HEK293 (cell line): Measurements from ENCODE around the gene ACIN1.

Source experiments
- ATF2 ChIP-seq: fragments of 450-650 bp; formaldehyde crosslinking; IDR thresholded peaks from 2 replicates; pipeline ENCODE4 v1.5.1; 2016; ENCODE audit warnings: missing biosample characterization, missing genetic modification characterization, low read depth
- GLI2 ChIP-seq: fragments of 450-650 bp; formaldehyde crosslinking; IDR thresholded peaks from 2 replicates; pipeline ENCODE4; 2017; ENCODE audit warnings: missing biosample characterization, missing genetic modification characterization, low read depth, borderline replicate concordance
- GLI4 ChIP-seq: fragments of 450-650 bp; formaldehyde crosslinking; IDR thresholded peaks from 2 replicates; pipeline ENCODE4 v1.5.1; 2016; ENCODE audit warnings: missing biosample characterization, missing genetic modification characterization
- GLIS1 ChIP-seq: fragments of 450-650 bp; formaldehyde crosslinking; IDR thresholded peaks from 2 replicates; pipeline ENCODE4 v1.5.1; 2016; ENCODE audit warnings: missing biosample characterization, missing genetic modification characterization
- IKZF3 ChIP-seq: fragments of 450-650 bp; IDR thresholded peaks from 2 replicates; pipeline ENCODE4 v1.5.0; 2018; ENCODE audit warnings: missing biosample characterization, mild to moderate bottlenecking, missing genetic modification characterization, moderate library complexity
- KLF17 ChIP-seq: fragments of 450-650 bp; formaldehyde crosslinking; IDR thresholded peaks from 2 replicates; pipeline ENCODE4 v1.5.1; 2016; ENCODE audit warnings: missing biosample characterization, missing genetic modification characterization
- KLF9 ChIP-seq: fragments of 450-650 bp; formaldehyde crosslinking; IDR thresholded peaks from 2 replicates; pipeline ENCODE4 v1.5.1; 2016; ENCODE audit warnings: missing biosample characterization, missing genetic modification characterization, low read depth
- REPIN1 ChIP-seq: fragments of 450-650 bp; formaldehyde crosslinking; IDR thresholded peaks from 2 replicates; pipeline ENCODE4 v1.5.1; 2017; ENCODE audit warnings: missing biosample characterization, missing genetic modification characterization, low read depth
- ZBTB1 ChIP-seq: fragments of 450-650 bp; formaldehyde crosslinking; IDR thresholded peaks from 2 replicates; pipeline ENCODE4 v1.5.1; 2016; ENCODE audit warnings: missing biosample characterization, missing genetic modification characterization
- ZBTB17 ChIP-seq: fragments of 450-650 bp; formaldehyde crosslinking; IDR thresholded peaks from 2 replicates; pipeline ENCODE4 v1.5.1; 2016; ENCODE audit warnings: missing biosample characterization, missing genetic modification characterization
- ZBTB20 ChIP-seq: fragments of 450-650 bp; formaldehyde crosslinking; IDR thresholded peaks from 2 replicates; pipeline ENCODE4 v1.5.1; 2016; ENCODE audit warnings: missing biosample characterization, missing genetic modification characterization
- ZBTB26 ChIP-seq: fragments of 450-650 bp; formaldehyde crosslinking; optimal IDR thresholded peaks from 2 replicates; pipeline ENCODE3; 2016; ENCODE audit warnings: missing biosample characterization, mild to moderate bottlenecking, missing genetic modification characterization
- ZFP3 ChIP-seq: fragments of 450-650 bp; formaldehyde crosslinking; IDR thresholded peaks from 2 replicates; pipeline ENCODE4 v1.5.1; 2016; ENCODE audit warnings: low read depth, missing biosample characterization, missing genetic modification characterization
- ZNF16 ChIP-seq: fragments of 450-650 bp; formaldehyde crosslinking; IDR thresholded peaks from 2 replicates; pipeline ENCODE4 v1.5.1; 2016; ENCODE audit warnings: low read depth, missing biosample characterization, missing genetic modification characterization
- ZNF24 ChIP-seq: fragments of 450-650 bp; formaldehyde crosslinking; IDR thresholded peaks from 2 replicates; pipeline ENCODE4 v1.5.1; 2016; ENCODE audit warnings: missing biosample characterization, missing genetic modification characterization
- ZNF292 ChIP-seq: fragments of 450-650 bp; formaldehyde crosslinking; IDR thresholded peaks from 2 replicates; pipeline ENCODE4 v1.5.1; 2016; ENCODE audit warnings: low read depth, missing biosample characterization, missing genetic modification characterization, borderline replicate concordance
- ZNF341 ChIP-seq: fragments of 450-650 bp; formaldehyde crosslinking; IDR thresholded peaks from 2 replicates; pipeline ENCODE4; 2016; ENCODE audit warnings: low read depth, missing biosample characterization, missing genetic modification characterization
- ZNF350 ChIP-seq: fragments of 450-650 bp; formaldehyde crosslinking; IDR thresholded peaks from 2 replicates; pipeline ENCODE4 v1.5.0; 2017; ENCODE audit warnings: missing biosample characterization, mild to moderate bottlenecking, missing genetic modification characterization
- ZNF394 ChIP-seq: fragments of 450-650 bp; formaldehyde crosslinking; IDR thresholded peaks from 2 replicates; pipeline ENCODE4 v1.5.1; 2016; ENCODE audit warnings: missing biosample characterization, missing genetic modification characterization, mild to moderate bottlenecking, moderate library complexity, borderline replicate concordance
- ZNF513 ChIP-seq: fragments of 450-650 bp; IDR thresholded peaks from 2 replicates; pipeline ENCODE4 v1.5.1; 2018; ENCODE audit warnings: missing biosample characterization, missing genetic modification characterization
- ZNF600 ChIP-seq: fragments of 450-650 bp; formaldehyde crosslinking; IDR thresholded peaks from 2 replicates; pipeline ENCODE4 v1.5.1; 2016; ENCODE audit warnings: missing biosample characterization, missing genetic modification characterization
- ZNF626 ChIP-seq: fragments of 450-650 bp; sonication (Bioruptor Pico); formaldehyde crosslinking; IDR thresholded peaks from 2 replicates; pipeline ENCODE4 v1.5.1; 2018; ENCODE audit warnings: missing biosample characterization, missing genetic modification characterization, inconsistent platforms
- ZNF654 ChIP-seq: fragments of 450-650 bp; formaldehyde crosslinking; IDR thresholded peaks from 2 replicates; pipeline ENCODE4 v1.5.1; 2016; ENCODE audit warnings: low read depth, missing biosample characterization, missing genetic modification characterization
- ZNF76 ChIP-seq: fragments of 450-650 bp; formaldehyde crosslinking; IDR thresholded peaks from 2 replicates; pipeline ENCODE4; 2016; ENCODE audit warnings: low read depth, missing biosample characterization, missing genetic modification characterization, borderline replicate concordance
- TF ChIP-seq, protein P1 (sequence below): fragments of 450-650 bp; formaldehyde crosslinking; IDR thresholded peaks from 2 replicates; pipeline ENCODE4 v1.5.1; 2016; ENCODE audit warnings: missing biosample characterization, missing genetic modification characterization
- TF ChIP-seq, protein P2 (sequence below): fragments of 450-650 bp; formaldehyde crosslinking; IDR thresholded peaks from 2 replicates; pipeline ENCODE4 v1.5.1; 2016; ENCODE audit warnings: missing biosample characterization, missing genetic modification characterization

The ACIN1 gene

DNA sequence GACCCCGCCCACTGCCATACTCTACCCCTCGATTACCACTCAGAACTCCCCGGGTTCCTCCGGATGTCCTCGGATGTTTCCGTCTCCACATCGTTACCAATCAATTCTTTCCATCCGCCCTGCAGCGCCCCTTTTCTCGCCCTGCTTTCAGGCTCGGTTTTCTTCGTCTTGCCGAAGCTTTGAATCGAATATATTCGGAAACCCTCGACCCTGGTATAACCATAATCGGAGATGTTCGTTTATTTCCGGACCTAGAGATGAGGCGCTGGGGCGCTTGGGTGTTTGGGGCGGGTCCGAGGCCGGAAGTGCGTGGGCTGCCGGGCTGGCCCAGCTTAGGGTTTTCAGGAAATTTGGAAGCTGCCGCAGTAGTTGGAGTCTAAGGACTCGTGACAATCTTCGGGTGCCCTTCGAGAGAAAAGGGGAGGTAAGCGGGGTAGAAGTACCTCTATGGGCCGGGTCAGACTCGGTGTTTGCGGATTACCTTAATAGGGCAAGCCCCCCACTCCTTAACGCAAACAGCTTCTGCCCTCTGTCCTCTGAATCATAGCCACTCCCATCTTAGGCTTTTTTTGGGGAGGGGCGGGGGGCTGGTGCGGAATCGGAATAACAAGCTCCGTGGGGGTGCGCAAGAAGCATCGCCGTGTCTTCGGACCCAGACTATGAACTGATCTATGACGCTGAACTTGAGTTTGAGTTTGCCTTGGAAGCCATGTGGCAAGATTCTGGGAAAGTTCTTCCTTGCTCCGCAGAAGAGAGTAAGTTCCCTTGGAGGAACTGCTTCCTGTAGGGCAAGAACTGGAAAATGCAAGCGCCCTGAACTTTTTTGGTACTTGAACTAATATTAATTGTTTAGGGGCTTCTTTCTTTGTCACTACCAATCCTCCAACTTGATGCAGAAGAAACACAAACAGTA is 516 bp upstream of the ACIN1 start, which contains the start of gene C14orf119 (continued):
- TF ChIP-seq ZBTB26 (tag by site-specific recombination) (no peak), ZNF76 (0 out of 2 replicates have a peak, but pooled peaks have one; percentile 52), ZNF654 (tag by site-specific recombination) (no peak), GLI2 (no peak), IKZF3 (tag by site-specific recombination) (no peak), ZBTB17 (peak; percentile 27; the same call in 1 of the 2 replicates), ZNF600 (tag by site-specific recombination) (peak; percentile 22; the same call in 1 of the 2 replicates), ZNF24 (tag by site-specific recombination) (0 out of 2 replicates have a peak, but pooled peaks have one; percentile 24), ATF2 (no peak), GLIS1 (peak; percentile 59), ZFP3 (no peak), ZNF16 (tag by site-specific recombination) (no peak), ZNF292 (no peak), KLF9 (tag by site-specific recombination) (peak; percentile 53), ZNF394 (tag by site-specific recombination) (no peak), ZNF350 (no peak), KLF17 (tag by site-specific recombination) (peak; percentile 47), ZBTB1 (no peak), ZNF513 (tag by site-specific recombination) (no peak), ZNF626 (tag by site-specific recombination) (no peak), ZNF341 (tag by site-specific recombination) (peak; percentile 53), ZBTB20 (tag by site-specific recombination) (peak; percentile 93), GLI4 (tag by site-specific recombination) (no peak), REPIN1 (tag by site-specific recombination) (no peak)
- TF ChIP-seq, protein P1, sequence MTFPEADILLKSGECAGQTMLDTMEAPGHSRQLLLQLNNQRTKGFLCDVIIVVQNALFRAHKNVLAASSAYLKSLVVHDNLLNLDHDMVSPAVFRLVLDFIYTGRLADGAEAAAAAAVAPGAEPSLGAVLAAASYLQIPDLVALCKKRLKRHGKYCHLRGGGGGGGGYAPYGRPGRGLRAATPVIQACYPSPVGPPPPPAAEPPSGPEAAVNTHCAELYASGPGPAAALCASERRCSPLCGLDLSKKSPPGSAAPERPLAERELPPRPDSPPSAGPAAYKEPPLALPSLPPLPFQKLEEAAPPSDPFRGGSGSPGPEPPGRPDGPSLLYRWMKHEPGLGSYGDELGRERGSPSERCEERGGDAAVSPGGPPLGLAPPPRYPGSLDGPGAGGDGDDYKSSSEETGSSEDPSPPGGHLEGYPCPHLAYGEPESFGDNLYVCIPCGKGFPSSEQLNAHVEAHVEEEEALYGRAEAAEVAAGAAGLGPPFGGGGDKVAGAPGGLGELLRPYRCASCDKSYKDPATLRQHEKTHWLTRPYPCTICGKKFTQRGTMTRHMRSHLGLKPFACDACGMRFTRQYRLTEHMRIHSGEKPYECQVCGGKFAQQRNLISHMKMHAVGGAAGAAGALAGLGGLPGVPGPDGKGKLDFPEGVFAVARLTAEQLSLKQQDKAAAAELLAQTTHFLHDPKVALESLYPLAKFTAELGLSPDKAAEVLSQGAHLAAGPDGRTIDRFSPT: no peak
- TF ChIP-seq, protein P2, sequence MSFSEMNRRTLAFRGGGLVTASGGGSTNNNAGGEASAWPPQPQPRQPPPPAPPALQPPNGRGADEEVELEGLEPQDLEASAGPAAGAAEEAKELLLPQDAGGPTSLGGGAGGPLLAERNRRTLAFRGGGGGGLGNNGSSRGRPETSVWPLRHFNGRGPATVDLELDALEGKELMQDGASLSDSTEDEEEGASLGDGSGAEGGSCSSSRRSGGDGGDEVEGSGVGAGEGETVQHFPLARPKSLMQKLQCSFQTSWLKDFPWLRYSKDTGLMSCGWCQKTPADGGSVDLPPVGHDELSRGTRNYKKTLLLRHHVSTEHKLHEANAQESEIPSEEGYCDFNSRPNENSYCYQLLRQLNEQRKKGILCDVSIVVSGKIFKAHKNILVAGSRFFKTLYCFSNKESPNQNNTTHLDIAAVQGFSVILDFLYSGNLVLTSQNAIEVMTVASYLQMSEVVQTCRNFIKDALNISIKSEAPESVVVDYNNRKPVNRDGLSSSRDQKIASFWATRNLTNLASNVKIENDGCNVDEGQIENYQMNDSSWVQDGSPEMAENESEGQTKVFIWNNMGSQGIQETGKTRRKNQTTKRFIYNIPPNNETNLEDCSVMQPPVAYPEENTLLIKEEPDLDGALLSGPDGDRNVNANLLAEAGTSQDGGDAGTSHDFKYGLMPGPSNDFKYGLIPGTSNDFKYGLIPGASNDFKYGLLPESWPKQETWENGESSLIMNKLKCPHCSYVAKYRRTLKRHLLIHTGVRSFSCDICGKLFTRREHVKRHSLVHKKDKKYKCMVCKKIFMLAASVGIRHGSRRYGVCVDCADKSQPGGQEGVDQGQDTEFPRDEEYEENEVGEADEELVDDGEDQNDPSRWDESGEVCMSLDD (tag by site-specific recombination): peak; percentile 77; the same call in 1 of the 2 replicates
- TF ChIP-seq, all 188 proteins: peak for 30
